Astrocyte (in vitro differentiated cells and primary cell): ENCODE data around the gene UNKL.

ENCODE experiments used
- EZH2 ChIP-seq: IDR thresholded peaks from 2 replicates; pipeline ENCODE4 v1.6.1; 2012; ENCODE audit warnings: mild to moderate bottlenecking, low read length, inconsistent platforms; ENCODE audit not compliant: insufficient read depth
- TF ChIP-seq, protein P1 (sequence below): IDR thresholded peaks from 2 replicates; pipeline ENCODE4 v1.5.1; 2011; ENCODE audit warnings: low read depth, mild to moderate bottlenecking, inconsistent platforms, low read length, moderate library complexity; ENCODE audit not compliant: insufficient read depth

DNA sequence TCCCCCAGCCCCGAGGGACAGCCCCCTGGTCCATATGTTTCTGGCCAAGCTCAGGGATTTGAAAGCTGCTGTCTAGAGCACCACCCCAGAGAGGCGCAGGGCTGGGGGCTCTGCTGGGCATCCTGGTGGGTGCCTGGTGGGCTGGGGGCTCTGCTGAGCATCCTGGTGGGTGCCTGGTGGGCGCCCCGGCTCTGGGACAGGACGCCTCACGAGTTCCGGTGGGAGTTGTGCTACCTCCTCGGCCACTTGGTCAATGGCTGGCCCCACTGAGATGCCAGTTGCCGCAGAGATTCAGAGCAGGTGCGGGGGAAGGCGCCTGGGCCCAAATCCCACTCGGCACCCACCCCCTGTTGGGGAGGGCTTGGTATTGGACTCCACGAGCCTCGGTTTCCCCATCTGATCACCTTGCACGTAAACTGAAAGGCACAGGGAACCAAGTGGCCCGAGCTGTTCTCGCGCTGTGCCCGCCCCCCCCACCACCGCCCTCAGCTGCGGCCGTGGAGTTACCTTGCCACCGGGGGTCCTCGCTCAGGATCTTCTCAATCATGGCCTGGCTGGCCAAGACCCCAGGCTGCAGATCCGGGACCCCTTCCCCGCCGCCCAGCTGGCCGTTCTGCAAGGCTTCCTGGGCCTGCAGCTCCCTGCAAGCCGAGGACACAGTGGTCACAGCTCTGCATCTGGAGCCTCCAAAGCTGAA lies 13.3 kb downstream of the UNKL start:
- TF ChIP-seq, protein P1, sequence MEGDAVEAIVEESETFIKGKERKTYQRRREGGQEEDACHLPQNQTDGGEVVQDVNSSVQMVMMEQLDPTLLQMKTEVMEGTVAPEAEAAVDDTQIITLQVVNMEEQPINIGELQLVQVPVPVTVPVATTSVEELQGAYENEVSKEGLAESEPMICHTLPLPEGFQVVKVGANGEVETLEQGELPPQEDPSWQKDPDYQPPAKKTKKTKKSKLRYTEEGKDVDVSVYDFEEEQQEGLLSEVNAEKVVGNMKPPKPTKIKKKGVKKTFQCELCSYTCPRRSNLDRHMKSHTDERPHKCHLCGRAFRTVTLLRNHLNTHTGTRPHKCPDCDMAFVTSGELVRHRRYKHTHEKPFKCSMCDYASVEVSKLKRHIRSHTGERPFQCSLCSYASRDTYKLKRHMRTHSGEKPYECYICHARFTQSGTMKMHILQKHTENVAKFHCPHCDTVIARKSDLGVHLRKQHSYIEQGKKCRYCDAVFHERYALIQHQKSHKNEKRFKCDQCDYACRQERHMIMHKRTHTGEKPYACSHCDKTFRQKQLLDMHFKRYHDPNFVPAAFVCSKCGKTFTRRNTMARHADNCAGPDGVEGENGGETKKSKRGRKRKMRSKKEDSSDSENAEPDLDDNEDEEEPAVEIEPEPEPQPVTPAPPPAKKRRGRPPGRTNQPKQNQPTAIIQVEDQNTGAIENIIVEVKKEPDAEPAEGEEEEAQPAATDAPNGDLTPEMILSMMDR, result no peak
- no peak for TF ChIP-seq EZH2
